Activated CD4-positive, CD25-positive, alpha-beta regulatory T cell treated with anti-CD3 and anti-CD28 coated beads, Interleukin-2, amount 50 U/mL, for 16 hours (primary cell): Measurements from ENCODE around the gene TBX19.

Source experiments
- DNase-seq: peaks from one replicate; pipeline ENCODE4 v3.0.0-alpha.2; 2020; ENCODE audit warnings: low read depth, low spot score

Gene TBX19

DNA sequence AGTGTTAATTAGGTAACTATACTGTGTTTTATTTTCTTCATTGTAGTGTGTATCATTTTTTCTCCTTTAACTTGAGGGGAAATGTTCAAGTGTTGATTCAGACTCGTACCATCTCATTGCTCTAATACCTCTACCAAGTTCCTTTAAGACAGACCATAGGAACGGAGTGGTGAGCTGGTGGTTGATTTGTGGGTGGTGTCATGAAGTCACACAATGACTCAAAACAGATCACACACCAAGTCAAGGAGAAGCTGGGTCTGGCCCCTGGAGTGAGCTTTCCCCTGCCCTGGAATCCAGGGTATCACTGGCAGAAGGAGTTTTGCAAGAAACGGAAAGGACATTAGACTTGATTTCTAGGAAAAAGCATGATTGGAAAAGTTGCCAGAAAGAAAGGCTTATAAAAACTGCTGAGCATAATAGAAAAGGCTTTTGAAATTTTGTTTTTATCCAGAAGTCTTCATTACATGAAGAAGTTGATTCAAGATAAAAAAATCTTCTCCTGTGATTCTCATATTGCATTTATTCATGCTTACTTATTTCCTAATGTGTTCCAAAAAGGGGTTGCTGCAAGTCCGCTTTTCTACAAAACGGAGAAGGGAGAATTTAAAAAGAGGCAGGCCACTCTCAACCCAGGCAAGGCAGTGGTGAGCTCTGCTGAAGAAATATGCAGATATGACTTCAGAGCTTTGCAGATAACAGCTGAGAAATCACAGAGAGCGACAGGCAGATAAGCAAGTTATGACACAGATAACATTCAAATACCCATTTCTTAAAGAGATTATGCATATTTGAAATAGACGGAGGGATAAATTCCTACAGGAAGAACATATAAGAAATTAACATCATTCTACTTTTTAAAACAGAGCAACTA, 79.7 kb downstream of the TBX19 start:
- DNase-seq = no peak

DNA sequence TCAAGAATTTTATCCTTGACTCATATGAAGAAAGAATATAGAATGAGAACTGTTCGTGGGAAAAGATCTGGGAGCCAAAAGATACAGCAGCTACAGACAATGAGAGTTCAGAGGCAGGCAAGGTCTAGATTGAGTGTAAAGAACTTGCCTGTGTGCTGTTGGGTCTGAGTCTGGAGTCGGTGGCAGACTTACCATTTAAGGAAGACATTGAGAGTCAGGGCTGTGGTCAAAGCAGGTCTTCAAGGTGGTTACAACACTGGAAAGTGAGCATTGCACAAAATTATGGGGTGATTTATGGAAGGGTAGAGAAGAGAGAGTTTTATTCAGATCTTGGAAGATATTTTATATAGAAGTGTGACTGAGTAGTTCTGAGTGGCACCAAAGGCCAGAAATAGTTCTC, 80.6 kb downstream of the TBX19 start:
- no peak for DNase-seq

DNA sequence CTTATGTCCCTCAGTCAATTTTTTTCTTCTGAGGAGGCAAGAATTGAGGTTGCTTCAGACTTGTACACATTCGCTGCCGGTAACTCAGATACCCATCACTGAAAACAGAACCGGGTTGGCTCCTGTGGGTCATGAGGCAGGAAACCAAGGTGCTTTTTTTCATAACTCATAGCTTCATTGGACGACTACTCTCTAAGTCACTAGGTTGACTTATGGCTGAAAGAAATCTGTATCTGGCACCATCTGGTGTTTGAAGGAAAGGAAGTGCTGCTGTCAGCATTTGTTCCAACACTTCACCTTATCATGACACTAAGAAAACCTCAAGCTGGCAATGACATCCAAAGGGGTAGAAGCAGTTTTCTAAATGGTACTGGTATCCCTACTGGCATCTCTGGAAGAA, 82.3 kb downstream of the TBX19 start:
- DNase-seq = peak; percentile 22
